Chondrocyte (in vitro differentiated cells): ENCODE results near the gene TGM4. TPM values are rescaled to one million over a fixed set of nuclear protein-coding genes. Genes with fewer than 3 reads are reported as not detected.
"Not testable (repeated sequence)": the region's sequence is repeated elsewhere in the genome, so short reads cannot be mapped to it uniquely, and the experiment has no call there.

Experiments
- DNase-seq: peaks from one replicate; pipeline ENCODE4 v3.0.0; 2021; ENCODE audit warnings: mixed read lengths, low spot score
- H3K27ac Mint-ChIP-seq: one replicate; pipeline ENCODE4 v1.8.0; 2021; ENCODE audit warnings: mild to moderate bottlenecking, moderate library complexity, mixed read lengths; ENCODE audit not compliant: unreplicated experiment
- H3K27me3 Mint-ChIP-seq: 2 replicates; pipeline ENCODE4 v1.8.0; 2021; ENCODE audit warnings: low read depth, mixed read lengths
- H3K36me3 Mint-ChIP-seq: 2 replicates; pipeline ENCODE4 v1.8.0; 2021; ENCODE audit warnings: low read depth, mixed read lengths
- H3K4me1 Mint-ChIP-seq: 2 replicates; pipeline ENCODE4 v1.8.0; 2021; ENCODE audit warnings: low read depth, mild to moderate bottlenecking, mixed read lengths
- H3K4me3 Mint-ChIP-seq: one replicate; pipeline ENCODE4 v1.8.0; 2021; ENCODE audit warnings: mild to moderate bottlenecking, moderate library complexity, mixed read lengths; ENCODE audit not compliant: unreplicated experiment
- H3K9me3 Mint-ChIP-seq: 2 replicates; pipeline ENCODE4 v1.8.0; 2021; ENCODE audit warnings: low read depth, mixed read lengths
- total RNA-seq: library from RNA; stranded (reverse); gene quantifications from 3 replicates; pipeline ENCODE4 v1.2.1, GENCODE V29; 2021
- TF ChIP-seq, protein P1 (sequence below): fragments of 200-600 bp; sonication (generic); IDR thresholded peaks from 2 replicates; pipeline ENCODE4 v1.5.0; 2021; ENCODE audit warnings: antibody characterized with exemption, mild to moderate bottlenecking, moderate library complexity

Gene TGM4
- total RNA-seq, 1 donor from 2014 or later, result 0.27 TPM

DNA sequence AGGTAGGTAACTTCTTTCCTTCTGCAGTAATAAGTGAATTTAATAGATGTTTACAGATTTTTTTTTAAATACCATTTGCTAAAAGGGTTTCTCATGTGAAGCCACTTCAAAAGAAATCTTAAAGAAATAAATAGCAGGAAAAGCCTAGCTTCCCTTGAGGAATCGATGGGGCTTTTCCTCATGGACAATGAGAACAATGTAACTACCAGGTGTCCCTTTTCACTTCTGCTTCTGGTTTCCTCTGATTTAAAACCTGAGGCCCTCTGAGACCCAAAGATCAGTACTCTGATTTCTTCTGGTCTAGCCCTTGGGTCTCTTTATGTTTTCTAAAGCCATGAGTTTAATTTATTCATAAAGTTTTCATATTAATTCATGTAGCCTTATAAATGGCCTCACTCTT lies 25.8 kb upstream of the TGM4 start:
- no peak overlapping the region for H3K27ac Mint-ChIP-seq
- DNase-seq, result no peak
- H3K4me3 Mint-ChIP-seq, result no peak overlapping the region
- H3K36me3 Mint-ChIP-seq, result peaks cover 2% of the 10 kb centered on the region
- no peaks in the 10 kb centered on the region for H3K9me3 Mint-ChIP-seq
- H3K4me1 Mint-ChIP-seq, result peaks cover 7% of the 10 kb centered on the region
- TF ChIP-seq, protein P1, sequence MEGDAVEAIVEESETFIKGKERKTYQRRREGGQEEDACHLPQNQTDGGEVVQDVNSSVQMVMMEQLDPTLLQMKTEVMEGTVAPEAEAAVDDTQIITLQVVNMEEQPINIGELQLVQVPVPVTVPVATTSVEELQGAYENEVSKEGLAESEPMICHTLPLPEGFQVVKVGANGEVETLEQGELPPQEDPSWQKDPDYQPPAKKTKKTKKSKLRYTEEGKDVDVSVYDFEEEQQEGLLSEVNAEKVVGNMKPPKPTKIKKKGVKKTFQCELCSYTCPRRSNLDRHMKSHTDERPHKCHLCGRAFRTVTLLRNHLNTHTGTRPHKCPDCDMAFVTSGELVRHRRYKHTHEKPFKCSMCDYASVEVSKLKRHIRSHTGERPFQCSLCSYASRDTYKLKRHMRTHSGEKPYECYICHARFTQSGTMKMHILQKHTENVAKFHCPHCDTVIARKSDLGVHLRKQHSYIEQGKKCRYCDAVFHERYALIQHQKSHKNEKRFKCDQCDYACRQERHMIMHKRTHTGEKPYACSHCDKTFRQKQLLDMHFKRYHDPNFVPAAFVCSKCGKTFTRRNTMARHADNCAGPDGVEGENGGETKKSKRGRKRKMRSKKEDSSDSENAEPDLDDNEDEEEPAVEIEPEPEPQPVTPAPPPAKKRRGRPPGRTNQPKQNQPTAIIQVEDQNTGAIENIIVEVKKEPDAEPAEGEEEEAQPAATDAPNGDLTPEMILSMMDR, result no peak
- no peaks in the 10 kb centered on the region for H3K27me3 Mint-ChIP-seq

DNA sequence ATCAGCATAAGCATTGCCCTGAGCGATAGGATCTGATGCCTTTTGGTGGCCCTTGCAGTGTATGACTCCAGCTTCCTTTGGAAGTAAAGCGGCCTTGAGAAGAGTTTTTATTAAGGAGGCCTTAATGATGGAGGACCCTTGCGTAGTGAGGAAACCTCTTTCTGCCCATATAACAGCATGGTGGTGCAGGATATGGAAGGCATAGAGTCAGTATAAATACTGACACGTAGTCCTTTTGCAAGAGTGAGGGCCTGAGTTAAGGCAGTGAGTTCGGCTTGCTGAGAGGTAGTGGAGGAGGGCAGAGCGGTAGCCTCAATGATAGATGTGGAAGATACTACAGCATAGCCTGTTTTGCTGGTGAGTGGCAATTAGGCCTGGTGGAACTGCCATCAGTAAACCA lies 17.7 kb upstream of the TGM4 start:
- not testable (repeated sequence) for H3K4me1 Mint-ChIP-seq, DNase-seq, H3K27ac Mint-ChIP-seq, H3K36me3 Mint-ChIP-seq, H3K27me3 Mint-ChIP-seq, H3K4me3 Mint-ChIP-seq, H3K9me3 Mint-ChIP-seq

DNA sequence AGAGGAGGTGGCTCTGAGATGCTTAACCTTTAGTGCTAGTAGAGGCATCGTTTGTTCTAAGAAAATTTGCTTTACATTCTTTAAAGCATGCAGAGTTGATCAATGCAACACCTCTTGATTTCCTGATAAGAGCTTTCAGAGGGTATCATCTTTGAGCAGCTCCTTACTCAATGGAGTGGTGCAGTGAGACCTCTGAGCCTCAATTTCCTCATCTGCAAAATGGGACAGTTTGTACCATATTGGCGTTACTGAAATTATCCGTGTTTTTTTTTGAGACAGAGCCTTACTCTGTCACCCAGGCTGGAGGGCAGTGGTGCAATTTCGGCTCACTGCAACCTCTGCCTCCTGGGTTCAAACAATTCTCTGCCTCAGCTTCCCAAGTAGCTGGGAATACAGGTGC lies 14.3 kb upstream of the TGM4 start:
- TF ChIP-seq, protein P1, result no peak
- H3K36me3 Mint-ChIP-seq, result no peaks in the 10 kb centered on the region
- H3K9me3 Mint-ChIP-seq, result no peaks in the 10 kb centered on the region
- no peak for DNase-seq
- H3K27me3 Mint-ChIP-seq, result no peaks in the 10 kb centered on the region
- peaks cover 24% of the 10 kb centered on the region for H3K4me1 Mint-ChIP-seq
- no peak overlapping the region for H3K27ac Mint-ChIP-seq
- no peak overlapping the region for H3K4me3 Mint-ChIP-seq

DNA sequence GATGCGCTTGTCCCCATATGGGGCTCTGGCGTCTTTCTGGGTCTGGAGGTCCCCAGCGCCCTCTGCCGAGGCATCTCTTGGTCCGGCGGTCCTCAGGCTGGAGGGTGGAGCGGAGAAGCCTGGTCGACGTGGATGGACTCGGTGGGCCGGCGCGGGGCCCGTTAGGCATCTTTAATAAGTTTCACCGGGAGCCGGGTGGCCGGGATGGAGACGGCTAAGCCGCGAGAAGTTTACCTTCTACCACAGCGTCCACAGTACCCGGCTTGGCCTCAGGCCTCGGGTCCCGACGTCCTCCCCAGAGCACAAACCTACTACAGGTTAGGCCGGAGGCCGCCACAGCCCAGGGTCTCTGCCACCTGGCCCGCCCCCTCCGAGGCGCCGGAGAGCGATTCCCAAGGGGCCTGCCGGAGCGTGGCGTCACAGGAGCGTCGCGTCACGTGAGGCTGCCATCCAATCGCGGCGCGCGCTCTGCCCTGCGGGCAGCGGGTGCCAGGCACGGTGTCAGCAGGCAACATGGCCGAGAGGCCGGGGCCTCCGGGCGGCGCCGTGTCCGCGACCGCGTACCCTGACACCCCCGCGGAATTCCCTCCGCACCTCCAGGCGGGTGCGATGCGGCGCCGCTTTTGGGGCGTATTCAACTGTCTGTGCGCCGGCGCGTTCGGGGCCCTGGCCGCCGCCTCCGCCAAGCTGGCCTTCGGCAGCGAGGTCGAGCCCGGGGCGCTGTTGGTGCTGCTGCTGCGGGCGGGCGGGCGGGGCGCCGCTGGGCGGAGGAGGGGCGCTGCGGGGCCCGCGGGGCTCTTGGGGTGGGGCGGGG lies 12.8 kb upstream of the TGM4 start, which contains the start of gene TMEM42:
Gene TMEM42, plus strand, starts transcription at position 501 of the 814 bp plus-strand sequence. Its CDS starts 13 bp downstream, at position 514.
- peaks cover 3% of the 10 kb centered on the region for H3K36me3 Mint-ChIP-seq
- H3K27ac Mint-ChIP-seq, result peak within 1 kb of the TSS; percentile 91
- H3K27me3 Mint-ChIP-seq, result no peaks in the 10 kb centered on the region
- TF ChIP-seq, protein P1, result peak; percentile 63
- no peaks in the 10 kb centered on the region for H3K9me3 Mint-ChIP-seq
- no peak for DNase-seq
- H3K4me1 Mint-ChIP-seq, result peaks cover 24% of the 10 kb centered on the region
- H3K4me3 Mint-ChIP-seq, result peak within 1 kb of the TSS; percentile 81

DNA sequence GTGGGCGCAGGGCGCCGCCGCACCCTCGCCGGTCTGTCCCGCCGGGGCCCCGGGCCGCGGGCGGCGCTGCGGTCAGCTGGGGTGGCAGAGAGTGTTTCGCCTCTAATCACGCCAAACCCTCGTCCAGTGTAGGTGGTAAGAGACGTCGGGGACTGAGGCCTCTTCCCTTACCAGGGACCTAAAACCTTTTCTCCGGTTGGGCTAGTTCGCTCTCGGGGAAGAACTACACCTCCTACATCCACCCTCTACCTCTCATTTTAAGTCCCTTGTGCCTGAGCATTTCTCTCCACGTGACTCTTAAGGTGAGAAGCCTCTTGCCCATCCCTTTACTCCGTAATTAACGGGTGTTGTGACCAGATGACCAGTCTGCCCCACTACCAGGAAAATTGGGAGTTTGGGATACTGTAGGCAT lies 12.2 kb upstream of the TGM4 start:
- peaks cover 7% of the 10 kb centered on the region for H3K36me3 Mint-ChIP-seq
- H3K4me1 Mint-ChIP-seq, result peaks cover 24% of the 10 kb centered on the region
- H3K27me3 Mint-ChIP-seq, result no peaks in the 10 kb centered on the region
- peak overlapping the region; percentile 80 for H3K4me3 Mint-ChIP-seq
- H3K9me3 Mint-ChIP-seq, result no peaks in the 10 kb centered on the region
- peak overlapping the region; percentile 81 for H3K27ac Mint-ChIP-seq
- no peak for DNase-seq
- TF ChIP-seq, protein P1, result no peak
